HG03378 (cell line): Measurements from ENCODE around the gene MYRFL.
A peak's percentile ranks its signal among the peaks of the same experiment; 100 is the strongest.

ENCODE experiments used
- ATAC-seq: cut with Tn5 transposase; IDR thresholded peaks from one replicate; pipeline ENCODE4 v1.9.1; 2021; ENCODE audit warnings: mild to moderate bottlenecking, moderate library complexity; ENCODE audit not compliant: unreplicated experiment

The MYRFL gene

DNA sequence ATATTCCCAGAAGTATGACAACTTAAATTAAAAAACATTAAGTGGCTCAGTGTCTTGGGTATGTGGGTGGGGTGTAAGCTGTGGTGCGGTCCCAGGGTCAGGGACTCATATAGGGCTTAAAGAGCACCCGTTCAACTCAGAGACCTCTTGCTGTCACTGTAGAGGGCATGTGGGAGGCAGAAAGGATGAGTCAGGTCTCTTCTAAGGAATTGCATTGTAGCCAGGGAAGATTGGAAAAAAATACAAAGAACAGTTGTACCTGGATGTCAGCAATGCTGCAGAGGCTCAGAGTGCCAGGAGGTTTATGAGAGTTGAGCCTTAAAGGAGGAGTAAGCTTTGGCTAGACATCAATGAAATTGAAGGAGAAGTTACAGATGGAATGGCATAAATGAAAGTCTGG is 104.1 kb downstream of the MYRFL start:
- ATAC-seq: no peak

DNA sequence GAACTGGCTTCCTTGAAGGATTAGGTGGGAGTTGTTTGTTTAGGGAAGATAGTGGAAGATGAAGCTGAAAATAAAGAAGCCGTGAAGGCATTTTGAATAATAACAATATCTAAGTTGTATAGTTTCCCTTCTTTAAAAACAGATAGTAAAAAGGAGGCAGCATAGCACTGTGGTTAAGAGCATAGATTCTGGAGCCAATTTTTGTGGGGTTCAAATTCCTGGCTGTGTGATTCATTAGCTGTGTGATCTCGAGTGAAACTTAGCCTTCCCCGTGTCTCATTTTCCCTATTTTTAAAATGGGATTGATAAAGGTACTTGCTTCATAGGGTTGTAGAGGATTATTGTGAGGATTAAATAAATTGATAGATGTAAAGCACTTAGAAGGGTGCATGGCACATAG is 104.5 kb downstream of the MYRFL start:
- ATAC-seq: no peak

DNA sequence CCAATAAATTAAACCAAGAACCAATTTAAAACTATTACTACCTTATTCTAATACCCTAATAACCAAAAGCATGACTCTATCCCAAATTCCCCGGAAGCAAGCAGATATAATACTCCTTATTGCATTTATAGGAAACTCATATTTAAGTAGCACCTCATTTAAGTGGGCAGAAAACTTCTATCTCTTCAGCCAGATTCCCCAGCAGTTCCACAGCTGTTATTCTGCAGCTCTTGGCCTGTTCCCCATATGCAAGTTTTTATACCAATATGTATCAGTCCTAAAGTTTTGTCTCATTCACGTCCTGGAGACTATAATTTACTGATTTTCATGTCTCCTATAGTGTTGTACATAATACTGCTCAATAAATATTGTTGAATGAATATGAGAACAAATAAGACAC is 106.5 kb downstream of the MYRFL start:
- no peak for ATAC-seq

DNA sequence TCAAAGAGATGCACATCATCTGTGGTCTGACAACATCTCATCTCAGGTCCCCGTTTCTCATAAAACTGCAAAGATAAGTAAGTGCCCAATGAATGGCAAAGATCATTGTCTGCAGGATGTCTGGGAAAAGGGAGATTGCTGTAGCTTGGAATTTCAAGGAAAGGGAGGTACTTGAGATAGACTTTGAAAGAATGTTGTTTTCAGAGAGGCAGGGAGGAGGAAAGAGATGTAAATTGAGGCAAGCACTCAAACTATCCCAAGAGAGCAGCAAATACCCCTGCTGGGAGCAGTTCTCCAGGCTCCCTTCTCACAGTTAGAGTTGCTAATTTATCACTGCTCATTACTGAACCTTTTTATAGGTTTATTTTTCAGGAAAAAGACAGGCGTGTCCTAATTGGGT is 107.1 kb downstream of the MYRFL start:
- ATAC-seq: no peak

DNA sequence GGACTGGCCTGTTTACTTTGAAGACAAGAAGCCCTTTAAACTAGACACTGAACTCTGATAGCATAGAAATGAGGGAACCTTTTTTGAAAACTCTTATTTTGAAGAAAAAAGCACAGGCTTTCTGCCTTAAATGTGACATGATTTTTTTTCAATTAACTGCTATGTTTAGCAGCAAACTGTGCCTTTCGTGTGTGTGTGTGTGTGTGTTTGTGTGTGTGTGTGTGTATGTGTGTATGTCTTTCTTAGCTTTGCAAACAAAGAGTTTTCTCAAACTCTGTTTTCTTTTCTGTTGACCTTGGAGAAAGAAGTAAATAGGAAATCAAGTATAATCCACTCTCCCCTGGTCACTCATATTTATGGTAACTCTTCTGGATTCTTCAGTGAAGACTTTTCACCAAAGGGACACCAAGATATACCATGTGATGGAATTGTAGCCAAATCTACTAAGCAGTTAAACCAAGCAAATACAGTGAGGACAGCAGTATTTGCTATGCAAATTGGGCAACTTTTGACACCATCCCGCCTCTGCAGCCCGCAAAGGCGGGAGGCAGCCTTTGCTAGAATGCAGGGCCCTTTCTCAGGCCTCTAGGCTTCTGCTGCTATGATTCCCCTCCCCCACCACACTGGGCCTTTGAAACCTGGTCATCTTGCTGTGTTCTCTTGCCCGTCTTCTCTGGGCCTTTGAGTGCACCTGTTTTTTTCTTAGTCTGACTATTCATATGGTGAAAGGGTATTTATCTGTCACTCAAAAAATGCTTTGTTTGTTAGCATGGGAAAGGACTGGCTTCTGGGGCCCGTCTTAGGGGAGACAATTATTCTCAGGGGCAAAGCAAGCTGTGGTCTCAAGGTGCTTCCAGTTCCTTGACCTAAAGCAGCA is 107.9 kb downstream of the MYRFL start:
- peak; percentile 84 for ATAC-seq

DNA sequence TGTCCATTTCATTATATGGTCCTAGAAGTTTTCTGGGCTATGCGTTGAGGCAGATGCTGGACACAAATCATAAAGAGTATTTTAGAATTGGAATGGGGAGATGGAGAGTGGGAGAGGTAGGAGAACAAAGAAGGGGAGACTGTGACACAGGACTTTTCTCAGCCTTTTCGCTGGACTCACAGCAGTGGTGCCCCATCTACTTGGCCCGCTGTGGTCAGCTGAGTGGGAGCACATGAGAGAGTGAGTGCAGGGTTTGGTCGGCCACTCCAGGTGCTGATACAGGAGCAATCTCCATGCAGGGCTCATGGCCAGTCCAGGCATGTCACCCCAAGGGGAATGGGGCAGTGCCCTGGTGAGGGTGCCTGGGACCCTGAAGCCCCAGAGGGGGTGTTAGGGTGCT is 109.0 kb downstream of the MYRFL start:
- ATAC-seq: no peak

DNA sequence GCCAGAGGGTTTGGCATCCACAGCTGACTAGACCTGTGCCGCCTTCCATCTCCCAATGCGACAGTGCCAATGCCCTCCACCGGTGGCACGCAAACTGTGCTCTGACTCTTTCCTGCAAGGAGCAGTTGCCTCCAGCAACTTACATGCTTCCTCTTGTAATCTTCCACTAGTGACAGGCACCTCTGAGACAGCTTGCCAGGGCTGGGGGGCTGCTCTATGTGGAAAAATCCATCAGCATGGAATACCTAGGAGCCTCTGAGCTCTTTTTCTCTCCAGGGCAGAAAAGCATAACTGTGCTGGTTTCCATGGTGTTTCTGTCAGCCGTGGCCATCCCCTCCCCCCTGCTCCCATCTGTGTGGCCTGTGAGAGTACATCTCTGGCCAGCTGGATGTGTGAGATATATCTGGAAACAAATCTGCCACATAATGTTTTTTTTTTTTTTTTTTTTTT is 110.6 kb downstream of the MYRFL start:
- ATAC-seq: no peak

DNA sequence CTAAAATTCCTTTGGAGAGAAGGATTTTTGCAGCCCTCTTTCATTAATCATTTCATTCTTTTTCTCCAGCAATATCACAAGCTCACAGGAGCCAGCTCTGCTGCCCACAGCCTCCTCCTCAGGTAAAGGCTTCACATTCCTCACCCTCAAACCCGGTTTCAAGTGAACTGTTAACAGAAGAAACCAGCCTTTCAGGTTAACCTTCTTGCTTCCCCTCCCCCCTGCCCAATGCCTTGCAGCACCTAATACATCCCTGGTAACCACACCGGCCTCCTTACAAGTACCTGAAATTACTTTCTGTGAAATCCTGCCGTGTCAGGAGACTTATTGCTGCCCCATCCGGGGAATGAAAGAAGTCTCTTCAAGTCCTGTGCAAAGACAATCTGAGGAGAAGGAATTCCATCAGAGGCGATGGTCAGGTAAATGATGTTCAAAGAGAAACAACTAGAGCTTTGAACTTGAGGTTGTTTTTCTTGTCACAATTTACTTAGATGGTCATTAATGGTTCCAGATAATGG is 111.2 kb downstream of the MYRFL start:
- ATAC-seq: no peak

DNA sequence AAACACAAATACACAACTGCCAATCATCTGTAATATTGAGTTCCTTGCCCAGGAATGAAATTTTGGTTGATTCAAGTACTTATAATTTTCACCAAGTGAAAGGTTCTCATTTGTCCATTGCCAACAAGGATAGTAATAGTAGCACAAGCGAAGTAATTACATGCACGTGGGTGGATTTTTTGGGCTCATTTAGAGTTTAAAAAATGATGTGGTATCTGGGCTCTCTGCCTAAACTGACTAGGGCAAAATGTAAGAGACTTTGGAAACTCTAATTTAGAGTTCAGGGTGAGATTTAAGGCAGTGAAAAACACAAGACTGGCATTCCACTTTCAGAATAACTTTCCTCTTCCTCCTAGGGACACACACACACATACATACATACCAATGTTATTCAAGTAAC is 111.7 kb downstream of the MYRFL start:
- ATAC-seq: no peak

DNA sequence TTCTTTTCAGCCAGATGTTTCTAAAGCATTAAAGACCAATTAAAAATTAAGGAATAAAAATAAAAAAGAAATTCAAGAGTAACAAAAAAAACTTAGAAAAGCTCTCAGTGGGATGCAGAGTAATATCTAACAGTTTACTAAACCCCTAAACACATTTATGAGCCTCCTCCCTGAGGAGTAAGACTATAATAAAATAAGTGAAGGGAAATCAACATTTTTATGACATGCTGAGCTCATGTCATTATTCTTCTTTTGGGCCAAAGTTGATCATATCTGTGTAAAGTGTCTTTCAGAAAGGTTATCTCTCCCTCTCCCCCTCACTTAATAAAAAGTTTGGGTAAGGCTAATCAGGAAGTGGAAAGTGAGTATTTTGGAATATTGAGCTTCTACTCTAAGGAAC is 122.1 kb downstream of the MYRFL start:
- ATAC-seq: no peak

DNA sequence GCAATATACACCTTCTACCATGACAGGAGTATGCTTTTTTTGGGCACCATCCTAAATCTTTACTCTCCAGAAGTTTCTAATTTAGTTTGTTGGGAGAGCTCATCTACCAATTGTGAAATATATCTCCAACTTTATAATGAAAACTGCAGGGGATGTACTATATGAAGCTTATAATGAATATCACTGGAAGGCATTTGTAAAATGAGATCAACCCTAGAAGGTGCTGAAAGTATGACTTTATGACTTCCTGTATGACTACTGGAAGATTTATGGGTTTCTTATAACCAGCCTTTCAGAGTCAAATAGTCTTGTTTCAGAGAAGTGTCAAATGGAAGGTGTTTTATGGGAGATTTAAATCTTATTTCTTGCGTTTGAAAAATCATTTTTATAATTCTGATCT is 122.9 kb downstream of the MYRFL start:
- no peak for ATAC-seq

DNA sequence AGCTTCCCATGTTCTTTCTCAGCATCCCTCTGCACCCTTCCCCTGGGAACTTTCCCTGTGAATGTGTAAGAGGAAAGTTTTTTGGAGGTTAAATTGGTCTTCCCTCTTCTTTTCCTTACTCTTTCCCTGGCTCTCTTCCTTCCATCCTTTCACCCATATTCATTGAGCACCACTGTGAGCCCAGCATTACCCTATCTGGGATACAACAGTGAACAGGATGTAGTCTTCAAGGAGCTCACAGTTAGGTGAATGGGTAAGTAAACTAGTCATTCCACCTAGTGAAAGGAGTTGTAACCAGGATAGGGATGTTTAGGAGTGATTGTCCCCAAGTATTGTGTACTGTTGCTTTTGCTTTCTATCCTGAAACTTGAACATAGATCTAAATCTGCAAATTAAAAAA is 123.8 kb downstream of the MYRFL start:
- no peak for ATAC-seq

DNA sequence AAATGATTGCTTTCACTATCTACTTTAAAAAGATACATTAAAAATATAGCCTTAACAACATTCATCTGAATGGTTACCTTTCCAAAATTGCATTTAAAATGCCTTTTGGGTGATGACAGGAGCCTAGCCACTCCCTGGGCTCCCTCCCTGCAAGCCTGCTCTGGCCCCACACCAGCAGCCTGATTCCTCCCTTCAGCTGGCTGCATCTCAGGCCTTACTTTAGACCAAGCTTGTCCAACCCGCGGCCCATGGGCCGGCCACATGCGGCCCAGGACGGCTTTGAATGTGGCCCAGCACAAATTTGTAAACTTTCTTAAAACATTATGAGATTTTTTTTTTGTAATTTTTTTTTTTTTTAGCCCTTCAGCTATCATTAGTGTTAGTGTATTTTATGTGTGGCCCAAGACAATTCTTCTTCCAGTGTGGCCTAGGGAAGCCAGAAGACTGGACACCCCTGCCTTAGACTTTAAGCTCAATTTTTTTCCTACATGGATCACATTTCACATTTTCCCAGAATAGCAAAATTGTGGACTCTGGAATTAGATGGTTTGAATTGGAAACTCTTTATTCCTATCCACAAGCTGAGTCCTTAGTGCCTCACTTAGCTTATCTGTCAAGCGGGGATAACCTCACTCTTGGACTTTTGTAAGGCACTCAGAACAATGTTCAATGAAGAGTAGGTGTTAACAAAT is 124.4 kb downstream of the MYRFL start:
- ATAC-seq: no peak

DNA sequence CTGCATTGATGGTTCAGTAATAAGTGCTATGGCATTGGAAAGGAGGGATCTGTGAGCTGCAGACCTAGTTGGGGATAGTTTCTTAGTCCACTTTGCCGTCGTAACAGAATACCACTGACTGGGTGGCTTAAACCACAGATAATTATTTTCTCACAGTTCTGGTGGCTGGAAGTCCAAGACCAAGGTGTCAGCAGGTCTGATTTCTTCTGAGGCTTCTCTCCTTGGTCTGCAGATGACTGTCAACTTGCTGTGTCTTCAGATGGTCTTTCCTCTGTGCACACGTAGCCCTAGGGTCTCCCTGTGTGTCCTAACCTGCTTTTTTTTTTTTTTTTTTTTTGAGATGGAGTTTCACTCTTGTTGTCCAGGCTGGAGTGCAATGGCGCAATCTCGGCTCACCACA is 126.1 kb downstream of the MYRFL start:
- no peak for ATAC-seq

DNA sequence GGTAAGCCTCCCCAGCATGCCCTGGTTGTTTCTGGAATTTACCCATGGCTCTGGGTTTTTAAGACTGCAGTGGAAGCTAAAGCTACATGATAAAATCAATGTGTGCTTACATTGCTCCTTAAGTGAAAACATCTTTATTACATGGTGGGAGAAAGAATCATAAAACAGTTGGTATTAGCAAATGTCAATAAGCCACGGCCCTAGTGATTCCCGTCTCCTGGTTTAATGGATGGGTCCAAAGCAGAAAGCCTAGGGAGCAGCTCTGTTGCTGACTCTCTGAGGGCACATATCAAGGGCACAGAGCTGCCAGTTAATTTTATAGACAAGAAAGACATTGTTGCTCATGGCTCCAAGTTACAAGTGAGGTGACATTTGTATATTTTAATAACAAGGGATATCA is 127.9 kb downstream of the MYRFL start:
- ATAC-seq: no peak

DNA sequence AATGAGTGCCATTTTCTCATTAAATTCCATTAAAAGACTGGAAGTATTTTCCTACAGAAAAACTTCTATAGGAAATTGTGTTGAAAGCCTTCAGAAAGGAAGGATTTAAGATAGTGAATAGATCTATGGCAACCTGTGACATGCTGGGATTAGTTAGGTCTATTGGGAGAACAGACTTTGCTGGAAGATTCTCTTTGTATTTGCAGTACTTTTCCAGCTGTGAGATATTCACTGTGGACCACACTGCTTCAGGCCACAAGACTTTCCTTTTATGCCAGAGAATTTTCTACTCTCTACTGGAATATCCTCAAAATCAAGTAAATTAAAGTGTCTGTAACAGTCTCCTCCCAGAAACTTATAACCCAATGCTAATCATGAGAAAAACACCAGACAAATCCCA is 136.2 kb downstream of the MYRFL start:
- no peak for ATAC-seq

DNA sequence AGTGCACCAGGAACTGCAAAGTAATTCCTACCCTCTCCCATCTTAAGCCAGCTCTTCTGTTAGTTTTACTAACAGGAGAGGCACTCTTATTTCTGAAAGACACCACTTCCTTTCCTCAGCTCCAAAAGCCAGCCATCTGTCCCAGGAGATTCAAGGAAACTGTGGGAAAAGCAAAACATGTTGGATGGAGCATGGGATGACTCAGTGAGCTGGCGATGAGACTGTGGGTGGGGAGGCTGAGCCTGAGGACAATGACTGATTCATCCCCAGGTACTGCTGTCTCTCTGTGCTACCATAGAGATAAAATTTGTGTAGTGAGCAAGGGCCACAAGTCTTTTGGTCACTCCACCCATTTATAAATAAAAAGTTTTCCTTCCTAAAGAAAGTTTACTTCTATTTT is 141.4 kb downstream of the MYRFL start:
- ATAC-seq: no peak

DNA sequence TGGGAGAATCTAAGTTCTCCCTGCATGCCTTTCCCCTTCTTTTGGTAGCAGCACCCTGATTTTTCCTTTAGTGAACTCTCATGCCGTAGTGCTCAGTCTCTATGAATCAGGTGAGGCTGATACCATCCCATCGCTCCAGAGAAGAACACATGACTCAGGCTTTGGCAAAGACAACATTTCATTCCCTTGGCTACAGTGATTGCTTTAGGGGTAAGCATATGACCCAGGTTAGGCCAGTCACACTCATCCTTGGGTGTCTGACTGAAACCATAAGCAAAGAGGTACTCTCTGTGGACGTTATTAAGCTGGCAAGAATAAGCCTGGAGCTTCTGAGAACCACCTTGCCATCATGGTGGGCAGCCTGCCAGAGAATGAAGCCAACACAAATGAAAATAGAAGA is 141.8 kb downstream of the MYRFL start:
- no peak for ATAC-seq

DNA sequence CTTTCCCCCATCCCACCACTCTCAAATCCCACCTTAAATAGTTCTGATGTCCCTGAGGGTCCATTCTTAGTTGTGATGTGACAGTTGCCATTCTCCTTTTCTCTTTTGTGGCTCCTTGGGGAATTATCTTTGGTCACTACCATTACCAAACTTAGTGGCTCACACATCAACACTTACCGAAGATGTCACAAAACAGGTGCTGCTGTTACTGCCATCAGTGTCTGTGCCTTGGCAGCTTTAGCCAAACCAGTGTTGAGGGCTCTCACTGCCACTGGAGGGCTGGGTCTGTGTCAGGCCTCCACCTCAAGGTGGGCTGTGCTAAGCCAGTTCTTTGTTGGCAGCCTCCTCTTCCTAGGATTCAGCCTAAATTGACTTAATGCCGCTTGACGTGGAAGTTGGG is 144.0 kb downstream of the MYRFL start:
- no peak for ATAC-seq

DNA sequence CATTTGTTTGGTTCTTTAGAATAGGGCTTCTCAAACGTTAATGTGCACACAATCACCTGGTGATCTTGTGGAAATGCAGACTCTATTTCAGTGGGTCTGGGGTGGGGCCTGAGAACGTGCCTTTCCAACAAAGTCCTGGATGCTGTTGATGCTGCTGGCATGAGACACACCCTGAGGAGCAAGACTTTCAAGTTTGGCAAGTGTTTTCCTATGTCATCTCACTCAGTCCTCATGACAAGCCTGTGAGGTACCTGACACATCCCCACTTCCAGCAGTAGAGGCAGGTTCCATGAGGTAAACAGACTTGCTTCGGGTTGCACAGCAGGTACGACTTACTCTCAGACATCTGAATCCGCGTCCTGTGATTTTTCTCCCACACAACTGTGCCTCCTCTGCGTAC is 147.1 kb downstream of the MYRFL start:
- no peak for ATAC-seq

DNA sequence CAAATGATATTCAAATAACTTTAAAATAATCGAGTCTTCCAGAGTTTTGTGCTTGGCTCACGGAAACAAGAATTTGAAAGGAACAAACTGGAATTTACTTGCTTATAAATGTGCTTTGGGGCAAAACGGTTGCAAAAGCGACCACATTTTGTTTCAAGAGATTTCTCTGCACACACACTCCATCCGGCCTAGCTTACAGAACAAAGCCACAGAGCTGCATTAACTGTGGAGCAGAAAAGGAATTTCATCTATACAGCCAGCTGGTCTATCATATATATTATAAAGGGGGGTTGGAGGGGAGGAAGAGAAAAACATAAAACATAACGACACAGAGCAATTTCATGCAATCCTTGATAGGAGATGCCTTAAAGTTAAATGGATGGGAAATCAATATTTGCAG is 153.0 kb downstream of the MYRFL start:
- ATAC-seq: no peak

DNA sequence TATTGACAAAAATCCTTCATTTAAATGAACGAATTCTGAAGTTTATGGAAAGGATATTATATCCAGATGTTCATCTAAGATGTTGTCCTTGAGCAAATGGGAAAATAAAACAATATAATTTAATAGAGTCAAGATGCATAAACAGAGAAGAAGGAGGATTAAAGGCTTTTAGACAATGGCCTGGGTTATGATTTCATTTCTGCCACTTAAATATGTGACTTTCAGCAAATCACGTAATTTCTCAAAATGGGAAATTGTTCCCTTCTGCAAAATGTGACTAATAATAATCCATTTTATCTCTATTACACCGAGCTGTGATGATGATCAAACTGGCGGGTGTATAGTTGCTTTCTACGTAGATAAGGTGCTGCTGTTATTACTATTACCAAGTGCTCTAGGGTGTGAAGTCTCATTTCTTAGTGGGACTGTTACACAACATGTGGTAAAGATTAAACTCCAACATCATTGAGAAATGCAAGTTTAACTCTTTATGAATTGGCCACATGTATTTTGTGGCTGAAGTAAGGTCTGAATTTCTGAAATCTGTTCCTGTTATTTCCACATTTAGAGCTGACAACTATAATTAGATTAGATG is 157.0 kb downstream of the MYRFL start:
- ATAC-seq: no peak
